Left ventricle myocardium inferior (tissue), 1 donor: ENCODE results near the gene INPP4A. TPM values are rescaled to one million over a fixed set of nuclear protein-coding genes. Genes with fewer than 3 reads are reported as not detected.

Source experiments
- DNase-seq: peaks from one replicate; pipeline ENCODE4 v3.0.0-alpha.2; 2020
- H3K27ac ChIP-seq: fragments of 200-600 bp; replicated peaks from 2 replicates; pipeline ENCODE4 v1.8.0; 2021
- H3K27me3 ChIP-seq: fragments of 200-600 bp; 2 replicates; pipeline ENCODE4 v1.8.0; 2021; ENCODE audit warnings: low read depth
- H3K36me3 ChIP-seq: fragments of 200-600 bp; 2 replicates; pipeline ENCODE4 v1.8.0; 2021
- H3K4me1 ChIP-seq: fragments of 200-600 bp; 2 replicates; pipeline ENCODE4 v1.8.0; 2021
- H3K4me3 ChIP-seq: fragments of 200-600 bp; 2 replicates; pipeline ENCODE4 v1.8.0; 2021; ENCODE audit warnings: mild to moderate bottlenecking, moderate library complexity
- H3K9me3 ChIP-seq: fragments of 200-600 bp; replicated peaks from 2 replicates; pipeline ENCODE4 v1.8.0; 2021
- intact Hi-C: fragments of 100-400 bp; cut with micrococcal nuclease; formaldehyde crosslinking; loops from one replicate; pipeline ENCODE4 v1.11.0; 2022
- total RNA-seq: library from RNA; stranded (reverse); fragmentation: NEBNext Ultra II Directional; extraction: Animal tissue kit (Norgen Biotek cat#: 25700); gene quantifications from one replicate; pipeline ENCODE4 v1.2.1, GENCODE V29; 2021
- TF ChIP-seq, protein P1 (sequence below): fragments of 200-600 bp; IDR thresholded peaks from 2 replicates; pipeline ENCODE4 v1.8.0; 2021; ENCODE audit warnings: antibody characterized with exemption, mild to moderate bottlenecking, borderline replicate concordance
- donor health status: DM: no; HTN: yes; CAD: no; lungs with severe emphysema.

INPP4A gene
- total RNA-seq, 1 donor from 2014 or later: 20.8 TPM

GRCh38 chr2:98448441-98449145, 3.9 kb downstream of the INPP4A start:
- Histone ChIP-seq H3K27ac (no peak overlapping the region), H3K4me1 (peaks cover 58% of the 10 kb centered on the region), H3K27me3 (no peaks in the 10 kb centered on the region), H3K4me3 (no peak overlapping the region), H3K36me3 (no peaks in the 10 kb centered on the region), H3K9me3 (no peaks in the 10 kb centered on the region)
- intact Hi-C loops: no loop called here
- TF ChIP-seq, protein P1, sequence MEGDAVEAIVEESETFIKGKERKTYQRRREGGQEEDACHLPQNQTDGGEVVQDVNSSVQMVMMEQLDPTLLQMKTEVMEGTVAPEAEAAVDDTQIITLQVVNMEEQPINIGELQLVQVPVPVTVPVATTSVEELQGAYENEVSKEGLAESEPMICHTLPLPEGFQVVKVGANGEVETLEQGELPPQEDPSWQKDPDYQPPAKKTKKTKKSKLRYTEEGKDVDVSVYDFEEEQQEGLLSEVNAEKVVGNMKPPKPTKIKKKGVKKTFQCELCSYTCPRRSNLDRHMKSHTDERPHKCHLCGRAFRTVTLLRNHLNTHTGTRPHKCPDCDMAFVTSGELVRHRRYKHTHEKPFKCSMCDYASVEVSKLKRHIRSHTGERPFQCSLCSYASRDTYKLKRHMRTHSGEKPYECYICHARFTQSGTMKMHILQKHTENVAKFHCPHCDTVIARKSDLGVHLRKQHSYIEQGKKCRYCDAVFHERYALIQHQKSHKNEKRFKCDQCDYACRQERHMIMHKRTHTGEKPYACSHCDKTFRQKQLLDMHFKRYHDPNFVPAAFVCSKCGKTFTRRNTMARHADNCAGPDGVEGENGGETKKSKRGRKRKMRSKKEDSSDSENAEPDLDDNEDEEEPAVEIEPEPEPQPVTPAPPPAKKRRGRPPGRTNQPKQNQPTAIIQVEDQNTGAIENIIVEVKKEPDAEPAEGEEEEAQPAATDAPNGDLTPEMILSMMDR: no peak
- DNase-seq: no peak

GRCh38 chr2:98452396-98453027, 7.9 kb downstream of the INPP4A start:
- Histone ChIP-seq H3K4me3 (no peak overlapping the region), H3K36me3 (no peaks in the 10 kb centered on the region), H3K27ac (no peak overlapping the region), H3K27me3 (no peaks in the 10 kb centered on the region), H3K9me3 (no peaks in the 10 kb centered on the region), H3K4me1 (peaks cover 56% of the 10 kb centered on the region)
- TF ChIP-seq, protein P1: no peak
- no peak for DNase-seq
- intact Hi-C loops: no loop called here

DNA sequence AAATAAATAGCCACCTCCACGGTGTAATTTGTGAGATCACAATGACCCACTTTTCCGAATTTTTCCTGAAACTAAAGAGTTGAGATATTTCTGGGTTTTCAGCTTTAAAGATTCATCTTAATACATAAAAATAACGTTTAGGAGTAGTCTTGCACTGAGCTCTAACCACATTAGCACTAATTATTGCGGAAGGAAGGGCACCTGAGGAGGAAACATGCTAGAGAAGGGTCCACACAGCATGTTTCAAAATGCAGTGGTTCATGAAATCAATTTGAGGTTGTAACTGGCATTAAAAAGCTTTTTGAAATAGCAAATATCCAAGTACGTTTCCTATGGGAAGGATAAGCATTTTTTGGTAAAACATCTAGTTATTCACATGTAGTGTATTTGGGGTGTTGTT, 8.4 kb downstream of the INPP4A start:
- no peak for DNase-seq
- H3K4me3 ChIP-seq: no peak overlapping the region
- no peaks in the 10 kb centered on the region for H3K9me3 ChIP-seq
- H3K27me3 ChIP-seq: no peaks in the 10 kb centered on the region
- intact Hi-C loops: no loop called here
- no peaks in the 10 kb centered on the region for H3K36me3 ChIP-seq
- H3K4me1 ChIP-seq: peaks cover 56% of the 10 kb centered on the region
- TF ChIP-seq, protein P1: no peak
- no peak overlapping the region for H3K27ac ChIP-seq

- H3K4me1 ChIP-seq: peaks cover 56% of the 10 kb centered on the region
- TF ChIP-seq, protein P1: no peak
- no peaks in the 10 kb centered on the region for H3K9me3 ChIP-seq
- H3K27me3 ChIP-seq: no peaks in the 10 kb centered on the region
- no peak overlapping the region for H3K4me3 ChIP-seq
- no peak for DNase-seq
- no peaks in the 10 kb centered on the region for H3K36me3 ChIP-seq
- intact Hi-C loops: no loop called here
- no peak overlapping the region for H3K27ac ChIP-seq
These were observed 8.9 kb downstream of the INPP4A start for GRCh38 chr2:98453531-98453930.

DNA sequence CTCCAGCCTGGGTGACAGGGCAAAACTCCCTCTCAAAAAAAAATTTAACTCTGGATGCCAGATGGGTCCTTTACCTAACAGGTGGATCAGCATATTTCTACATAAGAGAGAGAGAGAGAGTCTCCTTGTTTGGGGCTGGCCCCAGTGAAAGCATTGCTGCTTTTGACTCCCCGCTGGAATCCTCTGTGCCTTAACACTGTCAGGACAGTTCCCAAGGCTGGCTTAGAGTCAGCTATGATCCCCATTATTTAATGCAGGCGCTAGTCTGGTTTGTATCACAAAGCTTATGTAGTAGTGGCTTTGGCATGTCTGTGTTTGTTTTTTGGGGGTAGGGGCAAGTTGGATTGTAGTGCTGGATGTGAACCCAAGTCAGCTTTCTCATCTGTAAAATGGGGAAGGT, 9.4 kb downstream of the INPP4A start:
- Histone ChIP-seq H3K27me3 (no peaks in the 10 kb centered on the region), H3K9me3 (no peaks in the 10 kb centered on the region), H3K4me3 (no peak overlapping the region), H3K27ac (peak overlapping the region; percentile 43), H3K36me3 (no peaks in the 10 kb centered on the region), H3K4me1 (peaks cover 59% of the 10 kb centered on the region)
- TF ChIP-seq, protein P1: no peak
- intact Hi-C loops: no loop called here
- DNase-seq: no peak
